ENCODE results near the gene AXDND1.

GRCh38 chr1:179493323-179493722 lies 127.6 kb downstream of the AXDND1 start:
- TF ChIP-seq CTCF (IDR thresholded peaks at IDR 0.05 in 2 of 3, conservative IDR thresholded peaks at IDR 0.05 in 1 of 3; ENCODE audit: insufficient read depth in 2 of 3, low read depth in 1 of 3, low read length in 3 of 3) (no peak), HDAC6 (IDR thresholded peaks at IDR 0.05; ENCODE audit: low read depth, low read length) (no peak)
- TF ChIP-seq, protein P1, sequence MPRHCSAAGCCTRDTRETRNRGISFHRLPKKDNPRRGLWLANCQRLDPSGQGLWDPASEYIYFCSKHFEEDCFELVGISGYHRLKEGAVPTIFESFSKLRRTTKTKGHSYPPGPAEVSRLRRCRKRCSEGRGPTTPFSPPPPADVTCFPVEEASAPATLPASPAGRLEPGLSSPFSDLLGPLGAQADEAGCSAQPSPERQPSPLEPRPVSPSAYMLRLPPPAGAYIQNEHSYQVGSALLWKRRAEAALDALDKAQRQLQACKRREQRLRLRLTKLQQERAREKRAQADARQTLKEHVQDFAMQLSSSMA (CRISPR knock-in tag; IDR thresholded peaks at IDR 0.05): no peak

Data from K562 (cell line).